HG02571 (cell line): Measurements from ENCODE around the gene ZNF484.
"Not testable (repeated sequence)": the region's sequence is repeated elsewhere in the genome, so short reads cannot be mapped to it uniquely, and the experiment has no call there.

Experiments
- ATAC-seq: cut with Tn5 transposase; IDR thresholded peaks from one replicate; pipeline ENCODE4 v1.9.1; 2021; ENCODE audit warnings: mild to moderate bottlenecking, moderate library complexity; ENCODE audit not compliant: unreplicated experiment

ZNF484 gene

GRCh38 chr9:92864152-92864551, 13.7 kb downstream of the ZNF484 start:
- ATAC-seq: no peak

GRCh38 chr9:92860867-92861266, 17.0 kb downstream of the ZNF484 start:
- no peak for ATAC-seq

GRCh38 chr9:92857236-92857635, 20.6 kb downstream of the ZNF484 start:
- no peak for ATAC-seq

- no peak for ATAC-seq
Measured at GRCh38 chr9:92853716-92854115, 24.1 kb downstream of the ZNF484 start.

GRCh38 chr9:92850898-92851297, 26.9 kb downstream of the ZNF484 start:
- ATAC-seq: no peak

GRCh38 chr9:92848740-92849139, 29.1 kb downstream of the ZNF484 start:
- ATAC-seq: not testable (repeated sequence)

- ATAC-seq: no peak
Measured at GRCh38 chr9:92846662-92847145, 31.1 kb downstream of the ZNF484 start.

GRCh38 chr9:92838411-92838810, 39.4 kb downstream of the ZNF484 start:
- ATAC-seq: not testable (repeated sequence)

- no peak for ATAC-seq
Measured at GRCh38 chr9:92837191-92837590, 40.6 kb downstream of the ZNF484 start.

- no peak for ATAC-seq
Measured at GRCh38 chr9:92829420-92829819, 48.4 kb downstream of the ZNF484 start.

GRCh38 chr9:92825065-92825464, 52.8 kb downstream of the ZNF484 start:
- not testable (repeated sequence) for ATAC-seq

GRCh38 chr9:92820964-92821363, 56.9 kb downstream of the ZNF484 start:
- no peak for ATAC-seq

GRCh38 chr9:92819898-92820297, 57.9 kb downstream of the ZNF484 start:
- ATAC-seq: not testable (repeated sequence)

GRCh38 chr9:92809629-92810326, 68.1 kb downstream of the ZNF484 start:
- ATAC-seq: not testable (repeated sequence)

- no peak for ATAC-seq
Measured at GRCh38 chr9:92808726-92809451, 68.9 kb downstream of the ZNF484 start.

- no peak for ATAC-seq
Measured at GRCh38 chr9:92807757-92808725, 69.8 kb downstream of the ZNF484 start.

GRCh38 chr9:92807031-92807756, 70.6 kb downstream of the ZNF484 start:
- no peak for ATAC-seq

- no peak for ATAC-seq
Measured at GRCh38 chr9:92804727-92805126, 73.1 kb downstream of the ZNF484 start.

- no peak for ATAC-seq
Measured at GRCh38 chr9:92798358-92798757, 79.5 kb downstream of the ZNF484 start.

GRCh38 chr9:92796337-92796804, 81.5 kb downstream of the ZNF484 start:
- not testable (repeated sequence) for ATAC-seq
